ENCODE data around the gene KRTAP2-2.
"Not testable (repeated sequence)": the region's sequence is repeated elsewhere in the genome, so short reads cannot be mapped to it uniquely, and the experiment has no call there.

The KRTAP2-2 gene

DNA sequence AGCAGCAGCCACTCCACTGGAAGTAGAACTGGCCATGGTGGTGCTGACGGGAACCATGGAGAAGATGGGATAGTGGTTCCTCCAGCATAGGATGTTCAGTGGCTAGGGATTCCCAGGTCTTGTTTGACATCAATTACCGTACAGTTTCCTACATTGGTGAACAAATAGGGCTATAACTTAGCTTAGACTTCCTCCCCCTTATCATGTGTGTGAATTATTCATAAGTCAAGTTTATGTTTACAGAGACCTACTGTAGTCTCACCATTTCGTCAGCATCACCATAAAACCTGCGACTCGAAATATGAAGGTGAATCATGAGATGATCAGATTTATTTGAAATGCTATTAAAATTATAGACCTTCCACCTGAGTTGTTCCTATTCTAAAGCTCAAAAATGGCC, 3.7 kb upstream of the KRTAP2-2 start:
- no peak for TF ChIP-seq JUND (IDR thresholded peaks at IDR 0.05; ENCODE audit: low read depth)
- in situ Hi-C loops (cut with HindIII; ENCODE audit: low pct_unique_long_range_greater_than_20kb, low sequenced_read_pairs), result no loop called here
- DNase-seq (ENCODE audit: low read depth in 1 of 2, low spot score in 1 of 2), result no peak

DNA sequence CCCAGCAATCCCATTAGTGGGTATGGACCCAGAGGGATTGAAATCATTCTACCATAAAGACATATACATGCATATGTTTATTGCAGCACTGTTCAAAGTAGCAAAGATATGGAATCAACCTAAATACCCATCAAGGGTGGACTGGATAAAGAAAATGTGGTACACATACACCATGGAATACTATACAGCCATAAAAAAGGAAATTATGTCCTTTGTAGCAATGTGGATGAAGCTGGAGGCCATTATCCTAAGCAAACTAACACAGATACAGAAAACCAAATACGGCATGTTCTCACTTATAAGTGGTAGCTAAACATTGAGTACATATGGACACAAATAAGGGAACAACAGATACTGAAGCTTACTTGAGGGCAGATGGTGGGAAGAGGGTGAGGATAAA, 2.5 kb upstream of the KRTAP2-2 start:
- no peak for DNase-seq (ENCODE audit: low read depth in 1 of 2, low spot score in 1 of 2)
- in situ Hi-C loops (cut with HindIII; ENCODE audit: low pct_unique_long_range_greater_than_20kb, low sequenced_read_pairs), result no loop called here
- TF ChIP-seq JUND (IDR thresholded peaks at IDR 0.05; ENCODE audit: low read depth), result no peak

- in situ Hi-C loops (cut with HindIII; ENCODE audit: low pct_unique_long_range_greater_than_20kb, low sequenced_read_pairs); DNase-seq (ENCODE audit: low read depth in 1 of 2, low spot score in 1 of 2): not testable (repeated sequence)
These were observed 474 bp downstream of the KRTAP2-2 start for GRCh38 chr17:41054556-41054955.

DNA sequence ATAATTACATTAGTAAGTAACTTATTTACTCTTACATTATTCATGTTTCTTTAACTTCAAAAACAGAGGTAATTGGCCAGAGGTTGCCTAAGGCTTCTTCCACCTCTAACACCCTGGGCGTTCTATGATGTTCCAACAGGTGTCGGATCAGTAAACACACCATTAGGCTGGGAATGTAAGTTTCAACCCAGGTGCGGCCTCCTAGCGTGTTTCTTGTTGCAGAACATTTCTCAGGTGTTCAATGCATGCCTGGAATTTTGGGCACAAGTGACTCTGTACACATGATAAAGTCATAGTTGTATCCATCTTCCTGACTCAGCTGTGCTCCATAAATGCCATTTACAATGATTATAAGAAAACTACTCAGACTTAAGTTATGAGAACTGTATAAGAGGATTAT, 1.0 kb downstream of the KRTAP2-2 start:
- DNase-seq (ENCODE audit: low read depth in 1 of 2, low spot score in 1 of 2), result no peak
- no peak for TF ChIP-seq JUND (IDR thresholded peaks at IDR 0.05; ENCODE audit: low read depth)
- in situ Hi-C loops (cut with HindIII; ENCODE audit: low pct_unique_long_range_greater_than_20kb, low sequenced_read_pairs), result no loop called here

- no peak for TF ChIP-seq JUND (IDR thresholded peaks at IDR 0.05; ENCODE audit: low read depth)
- in situ Hi-C loops (cut with HindIII; ENCODE audit: low pct_unique_long_range_greater_than_20kb, low sequenced_read_pairs), result no loop called here
These were observed 2.5 kb downstream of the KRTAP2-2 start for GRCh38 chr17:41052566-41052965.

DNA sequence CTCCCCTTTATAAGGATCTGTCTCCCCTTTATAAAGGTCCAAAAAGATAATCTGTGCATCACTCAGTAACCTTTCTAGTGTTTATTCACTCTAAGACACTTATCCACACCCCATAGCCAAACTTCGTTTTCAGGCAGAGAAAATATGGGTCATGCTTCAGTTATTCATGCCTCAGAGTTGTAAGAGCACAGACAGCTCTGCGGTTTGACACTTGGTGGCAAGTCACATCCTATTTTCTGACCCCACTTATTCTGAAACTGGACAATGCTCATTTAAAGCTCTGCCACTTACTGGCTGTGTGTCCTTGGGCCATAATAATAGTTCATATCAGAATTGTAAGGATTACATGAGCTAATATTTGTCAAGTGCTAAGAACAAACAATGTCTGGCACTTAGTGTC, 5.9 kb downstream of the KRTAP2-2 start:
- DNase-seq (ENCODE audit: low read depth in 1 of 2, low spot score in 1 of 2), result peak in 1 of 2 experiments; percentile 57
- TF ChIP-seq JUND (IDR thresholded peaks at IDR 0.05; ENCODE audit: low read depth), result no peak
- in situ Hi-C loops (cut with HindIII; ENCODE audit: low pct_unique_long_range_greater_than_20kb, low sequenced_read_pairs), result no loop called here

More at GRCh38 chr17:41052566-41052965, 2.5 kb downstream of the KRTAP2-2 start:
- no peak for DNase-seq (ENCODE audit: low read depth in 1 of 2, low spot score in 1 of 2)

GRCh38 chr17:41048441-41048840, 6.6 kb downstream of the KRTAP2-2 start:
- no peak for TF ChIP-seq JUND (IDR thresholded peaks at IDR 0.05; ENCODE audit: low read depth)
- in situ Hi-C loops (cut with HindIII; ENCODE audit: low pct_unique_long_range_greater_than_20kb, low sequenced_read_pairs), result no loop called here
- DNase-seq (ENCODE audit: low read depth in 1 of 2, low spot score in 1 of 2), result no peak

DNA sequence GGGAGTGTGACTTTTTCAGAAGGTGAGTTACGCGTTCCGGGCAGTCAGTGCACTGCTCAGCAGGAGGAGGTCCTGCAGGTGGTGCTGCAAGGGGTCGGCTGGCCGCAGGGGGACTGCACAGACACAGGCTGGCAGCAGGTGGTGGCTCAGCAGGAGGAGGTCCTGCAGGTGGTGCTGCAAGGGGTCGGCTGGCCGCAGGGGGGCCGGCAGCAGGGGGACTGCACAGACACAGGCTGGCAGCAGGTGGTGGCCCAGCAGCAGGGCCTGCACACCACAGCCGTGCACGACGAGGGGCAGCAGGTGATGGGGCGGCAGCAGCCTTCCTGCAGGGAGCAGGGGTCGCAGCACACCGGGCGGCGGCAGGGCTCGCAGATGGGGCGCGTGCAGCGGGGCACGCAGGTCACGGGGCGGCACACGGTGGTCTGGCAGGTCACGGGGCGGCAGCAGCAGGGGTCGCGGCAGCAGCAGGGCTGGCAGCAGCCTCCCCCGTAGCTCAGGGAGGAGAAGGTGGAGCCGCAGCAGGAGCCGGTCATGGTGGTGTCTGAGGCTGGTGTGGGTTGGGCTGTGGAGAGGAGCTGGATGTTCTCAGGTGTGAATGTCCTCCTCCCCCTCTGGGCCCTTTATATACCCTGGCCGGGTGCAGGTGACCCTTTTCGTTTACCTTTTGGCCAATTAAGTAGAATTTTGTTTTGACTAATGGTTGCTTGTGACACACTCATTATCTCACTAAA, 8.1 kb downstream of the KRTAP2-2 start, which contains the start of gene KRTAP2-1:
Gene KRTAP2-1, minus strand, starts transcription at position 582 of the 731 bp plus-strand sequence. Its CDS starts 49 bp downstream, at position 533.
- DNase-seq (ENCODE audit: low read depth in 1 of 2, low spot score in 1 of 2); in situ Hi-C loops (cut with HindIII; ENCODE audit: low pct_unique_long_range_greater_than_20kb, low sequenced_read_pairs): not testable (repeated sequence)

- no peak for DNase-seq (ENCODE audit: low read depth in 1 of 2, low spot score in 1 of 2)
- in situ Hi-C loops (cut with HindIII; ENCODE audit: low pct_unique_long_range_greater_than_20kb, low sequenced_read_pairs), result no loop called here
- TF ChIP-seq JUND (IDR thresholded peaks at IDR 0.05; ENCODE audit: low read depth), result no peak
These were observed 12.1 kb downstream of the KRTAP2-2 start for GRCh38 chr17:41042953-41043352.

DNA sequence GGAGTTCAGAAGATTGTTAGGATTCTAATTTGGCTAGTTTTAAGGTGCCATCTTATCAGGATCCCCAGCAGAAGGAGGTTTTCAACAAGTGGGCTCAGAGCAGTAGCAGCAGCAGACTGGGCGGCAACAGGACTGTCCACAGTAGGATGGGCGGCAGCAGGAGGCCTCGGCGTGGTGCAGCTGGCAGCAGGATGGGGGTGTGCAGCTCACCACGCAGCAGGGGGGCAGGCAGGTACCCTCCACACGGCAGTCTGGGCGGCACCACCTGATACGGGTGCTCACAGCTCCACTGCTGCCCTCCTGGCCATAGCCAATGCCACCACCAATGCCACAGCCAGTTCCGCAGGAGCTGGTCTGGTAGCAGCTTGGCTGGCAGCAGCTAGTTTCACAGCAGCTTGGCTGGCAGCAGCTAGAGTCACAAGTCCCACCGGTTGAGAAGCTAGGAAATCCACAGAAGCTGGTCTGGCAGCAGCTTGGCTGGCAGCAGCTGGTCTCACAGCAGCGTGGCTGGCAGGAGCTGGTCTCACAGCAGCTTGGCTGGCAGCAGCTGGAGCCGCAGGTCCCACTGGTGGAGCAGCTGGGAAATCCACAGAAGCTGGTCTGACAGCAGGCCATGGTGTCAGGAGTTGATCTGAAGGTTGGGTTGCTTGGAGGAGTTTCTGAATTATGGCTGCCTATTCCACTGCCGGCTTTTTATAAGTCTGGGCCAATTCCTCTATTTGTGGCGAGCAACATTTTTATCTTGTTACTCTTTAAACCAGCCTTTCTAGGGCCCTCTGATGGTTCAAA, 14.1 kb downstream of the KRTAP2-2 start, which contains the start of gene KRTAP1-1:
Gene KRTAP1-1, minus strand, starts transcription at position 668 of the 789 bp plus-strand sequence. Its CDS starts 53 bp downstream, at position 615.
- DNase-seq (ENCODE audit: low read depth in 1 of 2, low spot score in 1 of 2), result peak in 1 of 2 experiments; percentile 59
- in situ Hi-C loops (cut with HindIII; ENCODE audit: low pct_unique_long_range_greater_than_20kb, low sequenced_read_pairs), result not testable (repeated sequence)

DNA sequence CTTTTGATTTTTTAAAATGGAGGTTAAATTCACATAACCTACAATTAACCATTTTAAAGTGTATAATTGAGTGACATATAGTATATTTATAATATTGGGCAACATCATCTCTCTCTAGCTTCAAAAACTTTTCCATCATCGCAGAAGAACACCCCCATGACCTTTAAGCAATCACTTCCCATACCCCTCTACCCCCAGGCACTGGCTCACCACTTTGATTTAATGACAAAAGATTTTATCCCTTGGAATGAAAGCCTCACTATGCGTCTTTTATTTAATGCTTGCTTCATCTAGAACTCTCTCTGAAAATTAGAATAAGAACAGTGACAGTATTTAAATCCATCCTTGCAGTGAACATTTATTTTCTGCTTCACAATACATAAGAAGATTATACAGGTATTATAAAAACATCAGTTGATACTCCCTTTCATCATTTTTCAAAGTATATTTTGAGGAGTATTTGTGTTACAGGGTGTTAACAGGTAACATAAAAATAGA, 17.1 kb downstream of the KRTAP2-2 start:
- DNase-seq (ENCODE audit: low read depth in 1 of 2, low spot score in 1 of 2), result no peak
- no peak for TF ChIP-seq JUND (IDR thresholded peaks at IDR 0.05; ENCODE audit: low read depth)
- in situ Hi-C loops (cut with HindIII; ENCODE audit: low pct_unique_long_range_greater_than_20kb, low sequenced_read_pairs), result no loop called here

DNA sequence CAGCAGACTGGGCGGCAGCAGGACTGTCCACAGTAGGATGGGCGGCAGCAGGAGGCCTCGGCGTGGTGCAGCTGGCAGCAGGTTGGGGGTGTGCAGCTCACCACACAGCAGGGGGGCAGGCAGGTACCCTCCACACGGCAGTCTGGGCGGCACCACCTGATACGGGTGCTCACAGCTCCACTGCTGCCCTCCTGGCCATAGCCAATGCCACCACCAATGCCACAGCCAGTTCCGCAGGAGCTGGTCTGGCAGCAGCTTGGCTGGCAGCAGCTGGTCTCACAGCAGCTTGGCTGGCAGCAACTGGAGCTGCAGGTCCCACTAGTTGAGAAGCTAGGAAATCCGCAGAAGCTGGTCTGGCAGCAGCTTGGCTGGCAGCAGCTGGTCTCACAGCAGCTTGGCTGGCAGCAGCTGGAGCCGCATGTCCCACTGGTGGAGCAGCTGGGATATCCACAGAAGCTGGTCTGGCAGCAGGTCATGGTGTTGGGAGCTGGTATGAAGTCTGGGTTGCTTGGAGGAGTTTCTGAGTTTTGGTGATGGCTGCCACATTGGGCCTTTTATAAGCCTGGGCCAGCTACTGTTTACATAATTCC, 20.6 kb downstream of the KRTAP2-2 start, which contains the start of gene KRTAP1-3:
Gene KRTAP1-3, minus strand, starts transcription at position 529 of the 590 bp plus-strand sequence. Its CDS starts 53 bp downstream, at position 476.
- peak in 1 of 2 experiments; percentile 40 for DNase-seq (ENCODE audit: low read depth in 1 of 2, low spot score in 1 of 2)
- in situ Hi-C loops (cut with HindIII; ENCODE audit: low pct_unique_long_range_greater_than_20kb, low sequenced_read_pairs), result not testable (repeated sequence)

All from T47D (cell line).